H9 (cell line): ENCODE measurements around the gene TRIO. TPM values are rescaled to one million over a fixed set of nuclear protein-coding genes. Genes with fewer than 3 reads are reported as not detected.

Source experiments
- DNase-seq: peaks from one replicate; pipeline ENCODE4 v3.0.0-alpha.2; 2017
- H2AFZ ChIP-seq: one replicate; pipeline ENCODE4 v1.6.1; 2013; ENCODE audit warnings: mild to moderate bottlenecking, low read length, control low read depth, moderate library complexity
- H2AK5ac ChIP-seq: 2 replicates; pipeline ENCODE4 v1.6.1; 2013; ENCODE audit warnings: low read length, control low read depth, mixed read lengths; ENCODE audit not compliant: insufficient read length
- H2BK120ac ChIP-seq: one replicate; pipeline ENCODE4 v1.6.1; 2013; ENCODE audit warnings: low read depth, mild to moderate bottlenecking, low read length, control low read depth, inconsistent platforms; ENCODE audit not compliant: poor library complexity, severe bottlenecking
- H2BK12ac ChIP-seq: 2 replicates; pipeline ENCODE4 v1.6.1; 2013; ENCODE audit warnings: low read length, control low read depth, mixed read lengths, low read depth; ENCODE audit not compliant: insufficient read length
- H2BK15ac ChIP-seq: 2 replicates; pipeline ENCODE4 v1.6.1; 2013; ENCODE audit warnings: low read depth, low read length, control low read depth
- H2BK20ac ChIP-seq: one replicate; pipeline ENCODE4 v1.6.1; 2013; ENCODE audit warnings: low read depth, mild to moderate bottlenecking, low read length, control low read depth, inconsistent platforms; ENCODE audit not compliant: poor library complexity, severe bottlenecking
- H2BK5ac ChIP-seq: 2 replicates; pipeline ENCODE4 v1.6.1; 2013; ENCODE audit warnings: low read length, control low read depth, mixed read lengths; ENCODE audit not compliant: insufficient read length
- H3K14ac ChIP-seq: 2 replicates; pipeline ENCODE4 v1.6.1; 2013; ENCODE audit warnings: low read length, control low read depth; ENCODE audit not compliant: insufficient read depth
- H3K18ac ChIP-seq: 2 replicates; pipeline ENCODE4 v1.6.1; 2013; ENCODE audit warnings: low read depth, mild to moderate bottlenecking, mixed read lengths, low read length, control low read depth; ENCODE audit not compliant: insufficient read length
- H3K23ac ChIP-seq: 2 replicates; pipeline ENCODE4 v1.6.1; 2013; ENCODE audit warnings: low read length, control low read depth, mixed read lengths, low read depth; ENCODE audit not compliant: insufficient read length
- H3K23me2 ChIP-seq: 2 replicates; pipeline ENCODE4 v1.6.1; 2013; ENCODE audit warnings: low read depth, mild to moderate bottlenecking, mixed read lengths, low read length, control low read depth; ENCODE audit not compliant: insufficient read length, poor library complexity, severe bottlenecking
- H3K27ac ChIP-seq: 2 replicates; pipeline ENCODE4 v1.5.1; 2013; ENCODE audit warnings: low read length, control low read depth, mixed read lengths, low read depth; ENCODE audit not compliant: insufficient read length
- H3K27me3 ChIP-seq: 2 replicates; pipeline ENCODE4 v1.6.1; 2013; ENCODE audit warnings: low read length, control low read depth, inconsistent platforms; ENCODE audit not compliant: insufficient read depth
- H3K4ac ChIP-seq: 2 replicates; pipeline ENCODE4 v1.6.1; 2013; ENCODE audit warnings: low read depth, mild to moderate bottlenecking, control low read depth, inconsistent platforms, low read length, moderate library complexity
- H3K4me1 ChIP-seq: 2 replicates; pipeline ENCODE4 v1.6.1; 2013; ENCODE audit warnings: low read length, control low read depth, inconsistent platforms; ENCODE audit not compliant: insufficient read depth
- H3K4me2 ChIP-seq: 2 replicates; pipeline ENCODE4 v1.6.1; 2013; ENCODE audit warnings: low read length, control low read depth, mixed read lengths; ENCODE audit not compliant: insufficient read length, insufficient read depth
- H3K56ac ChIP-seq: 2 replicates; pipeline ENCODE4 v1.6.1; 2013; ENCODE audit warnings: low read depth, mild to moderate bottlenecking, mixed read lengths, low read length, control low read depth; ENCODE audit not compliant: insufficient read length
- H3K79me1 ChIP-seq: 2 replicates; pipeline ENCODE4 v1.6.1; 2013; ENCODE audit warnings: low read depth, mild to moderate bottlenecking, moderate library complexity, low read length, control low read depth, inconsistent platforms; ENCODE audit not compliant: insufficient read depth, poor library complexity, severe bottlenecking
- H3K79me2 ChIP-seq: 2 replicates; pipeline ENCODE4 v1.6.1; 2013; ENCODE audit warnings: low read length, control low read depth, inconsistent platforms; ENCODE audit not compliant: insufficient read depth
- H3K9ac ChIP-seq: 2 replicates; pipeline ENCODE4 v1.6.1; 2013; ENCODE audit warnings: low read length, control low read depth, mixed read lengths; ENCODE audit not compliant: insufficient read length; ENCODE audit errors: extremely low read depth
- H3K9me3 ChIP-seq: one replicate; pipeline ENCODE4 v1.6.1; 2013; ENCODE audit warnings: low read depth, low read length, inconsistent platforms; ENCODE audit not compliant: control insufficient read depth
- H3T11ph ChIP-seq: one replicate; pipeline ENCODE4 v1.6.1; 2013; ENCODE audit warnings: mild to moderate bottlenecking, low read length, control low read depth, inconsistent platforms
- H4K20me1 ChIP-seq: one replicate; pipeline ENCODE4 v1.6.1; 2013; ENCODE audit not compliant: control insufficient read depth, insufficient read length, insufficient read depth
- H4K5ac ChIP-seq: 2 replicates; pipeline ENCODE4 v1.6.1; 2013; ENCODE audit warnings: low read depth, mild to moderate bottlenecking, mixed read lengths, low read length, control low read depth; ENCODE audit not compliant: insufficient read length
- H4K8ac ChIP-seq: replicated peaks from 2 replicates; pipeline ENCODE4 v1.6.1; 2013; ENCODE audit warnings: low read length, control low read depth, mixed read lengths, low read depth; ENCODE audit not compliant: insufficient read length
- H4K91ac ChIP-seq: 2 replicates; pipeline ENCODE4 v1.6.1; 2013; ENCODE audit warnings: low read depth, mild to moderate bottlenecking, moderate library complexity, mixed read lengths, low read length, control low read depth; ENCODE audit not compliant: insufficient read length
- H3K27ac Mint-ChIP-seq, 3 experiments: 2 replicates in 2 of 3; 3 replicates in 1 of 3; pipeline ENCODE4 v1.8.0; 2020 to 2021; ENCODE audit warnings: mixed read lengths in 3 of 3, mild to moderate bottlenecking in 1 of 3, moderate library complexity in 1 of 3
- H3K27me3 Mint-ChIP-seq: 2 replicates; pipeline ENCODE4 v1.8.0; 2021; ENCODE audit warnings: low read depth, mild to moderate bottlenecking, moderate library complexity, mixed read lengths
- H3K36me3 Mint-ChIP-seq, 3 experiments: 2 replicates in 2 of 3; 3 replicates in 1 of 3; pipeline ENCODE4 v1.8.0; 2020 to 2021; ENCODE audit warnings: low read depth in 3 of 3, mixed read lengths in 3 of 3; ENCODE audit not compliant: insufficient read depth in 1 of 3
- H3K4me1 Mint-ChIP-seq, 2 experiments: 2 replicates each; pipeline ENCODE4 v1.8.0; 2020; ENCODE audit warnings: mixed read lengths in 2 of 2
- H3K4me3 Mint-ChIP-seq, 2 experiments: 2 replicates in 1 of 2; 3 replicates in 1 of 2; pipeline ENCODE4 v1.8.0; 2020 to 2021; ENCODE audit warnings: mild to moderate bottlenecking in 2 of 2, mixed read lengths in 2 of 2, moderate library complexity in 1 of 2
- H3K9me3 Mint-ChIP-seq, 2 experiments: 2 replicates in 1 of 2; 3 replicates in 1 of 2; pipeline ENCODE4 v1.8.0; 2020; ENCODE audit warnings: mild to moderate bottlenecking in 2 of 2, mixed read lengths in 2 of 2, moderate library complexity in 1 of 2
- CTCF ChIP-seq: fragments of 200-600 bp; sonication (generic); conservative IDR thresholded peaks from 3 replicates; pipeline ENCODE4 v1.8.0; 2021; ENCODE audit warnings: antibody characterized with exemption, mild to moderate bottlenecking
- WGBS: extraction: QIAGEN DNeasy Blood & Tissue Kit; methylation state at CpG from one replicate; pipeline ENCODE4 v1.1.7; 2013; ENCODE audit warnings: missing lambda C conversion rate, low lambda C conversion rate, mixed read lengths; ENCODE audit not compliant: insufficient read length; ENCODE audit errors: extremely low coverage; 5-methylcytosine and 5-hydroxymethylcytosine counted together
- total RNA-seq: library from RNA; stranded (reverse); gene quantifications from 2 replicates; pipeline ENCODE4 v1.2.1, GENCODE V29; 2021

The TRIO gene
- total RNA-seq, 1 experiment from 2014 or later, result 87.8 TPM

- Histone ChIP-seq H3T11ph (no peak overlapping the region), H3K4ac (no peak overlapping the region), H3K56ac (no peak overlapping the region), H3K4me2 (no peak overlapping the region), H3K4me1 (no peaks in the 10 kb centered on the region), H4K20me1 (no peaks in the 10 kb centered on the region), H2AFZ (no peak overlapping the region), H3K27me3 (no peaks in the 10 kb centered on the region), H2AK5ac (no peak overlapping the region), H2BK5ac (no peak overlapping the region), H2BK12ac (no peak overlapping the region), H3K79me1 (peaks cover 2% of the 10 kb centered on the region), H4K8ac (no peak overlapping the region), H2BK120ac (no peak overlapping the region), H3K23ac (no peak overlapping the region), H3K79me2 (no peaks in the 10 kb centered on the region), H3K23me2 (no peaks in the 10 kb centered on the region), H3K9ac (no peak overlapping the region), H3K27ac (no peak overlapping the region), H3K18ac (no peak overlapping the region), H4K5ac (no peak overlapping the region), H2BK20ac (no peak overlapping the region), H2BK15ac (no peak overlapping the region), H3K14ac (no peak overlapping the region), H3K9me3 (no peaks in the 10 kb centered on the region), H4K91ac (no peak overlapping the region)
- Mint-ChIP-seq H3K4me3 (no peak overlapping the region), H3K36me3 (peaks cover 10 to 36% (median 35%) of the 10 kb centered on the region in 3 experiments; a peak in 6 of 7 replicates), H3K27ac (no peak overlapping the region), H3K9me3 (no peaks in the 10 kb centered on the region), H3K27me3 (no peaks in the 10 kb centered on the region), H3K4me1 (no peaks in the 10 kb centered on the region)
- no peak for TF ChIP-seq CTCF
- DNase-seq, result no peak
- WGBS, result no CpG with 5 or more reads among the region's 3 CpGs
These were observed 155.1 kb downstream of the TRIO start for GRCh38 chr5:14298126-14298847.
